ENCODE data around the gene TMPRSS7.

TMPRSS7 gene

GRCh38 chr3:112101916-112102315 is 67.4 kb downstream of the TMPRSS7 start:
- DNase-seq = no peak

- no peak for DNase-seq
Measured at GRCh38 chr3:112104774-112105173, 70.2 kb downstream of the TMPRSS7 start.

- DNase-seq = no peak
Measured at GRCh38 chr3:112109322-112109721, 74.8 kb downstream of the TMPRSS7 start.

- peak; percentile 64 for DNase-seq
Measured at GRCh38 chr3:112111785-112112402, 77.4 kb downstream of the TMPRSS7 start.

GRCh38 chr3:112114576-112115160 is 80.1 kb downstream of the TMPRSS7 start:
- DNase-seq = no peak

- DNase-seq = no peak
Measured at GRCh38 chr3:112115161-112115739, 80.7 kb downstream of the TMPRSS7 start.

- no peak for DNase-seq
Measured at GRCh38 chr3:112115806-112116383, 81.4 kb downstream of the TMPRSS7 start.

- DNase-seq = no peak
Measured at GRCh38 chr3:112116748-112117186, 82.2 kb downstream of the TMPRSS7 start.

GRCh38 chr3:112117415-112117814 is 82.9 kb downstream of the TMPRSS7 start:
- DNase-seq = no peak

- DNase-seq = peak; percentile 38
Measured at GRCh38 chr3:112117841-112118571, 83.5 kb downstream of the TMPRSS7 start.

GRCh38 chr3:112119962-112120836 is 85.7 kb downstream of the TMPRSS7 start:
- DNase-seq = no peak

GRCh38 chr3:112121577-112122547 is 87.3 kb downstream of the TMPRSS7 start:
- no peak for DNase-seq

- no peak for DNase-seq
Measured at GRCh38 chr3:112122870-112123269, 88.3 kb downstream of the TMPRSS7 start.

- no peak for DNase-seq
Measured at GRCh38 chr3:112123548-112123947, 89.0 kb downstream of the TMPRSS7 start.

- no peak for DNase-seq
Measured at GRCh38 chr3:112124907-112125607, 90.5 kb downstream of the TMPRSS7 start.

- no peak for DNase-seq
Measured at GRCh38 chr3:112126511-112126911, 92.0 kb downstream of the TMPRSS7 start.

GRCh38 chr3:112127522-112128494 is 93.3 kb downstream of the TMPRSS7 start:
- peak; percentile 40 for DNase-seq

GRCh38 chr3:112128843-112129727 is 94.5 kb downstream of the TMPRSS7 start:
- DNase-seq = no peak
